A549 treated with DMSO at 1 μM for 4 hours (cell line): ENCODE results near the gene SIRT4. TPM values are rescaled to one million over a fixed set of nuclear protein-coding genes. Genes with fewer than 3 reads are reported as not detected.

Experiments
- total RNA-seq: library from RNA; stranded (reverse); fragments of 200-300 nt; extraction: Qiagen RNA extraction; gene quantifications from 5 replicates; pipeline ENCODE4 v1.2.3, GENCODE V29; 2022; ENCODE audit warnings: low read depth

Gene SIRT4
- 0.45 to 1.6 TPM (median 0.94 TPM) in 5 replicates for total RNA-seq

GRCh38 chr12:120301962-120302815, at the start of gene SIRT4:
Gene SIRT4, plus strand, starts transcription at chr12:120302321. Its CDS starts 1,241 bp downstream, at chr12:120303562.

GRCh38 chr12:120265473-120266179, 36.5 kb upstream of the SIRT4 start, which contains the start of gene PXN:
Gene PXN, minus strand, starts transcription at chr12:120265730. Its CDS starts 101 bp downstream, at chr12:120265629.

GRCh38 chr12:120292661-120293531, 9.2 kb upstream of the SIRT4 start, which contains the start of gene RNU4-1:
Gene RNU4-1, minus strand, starts transcription at chr12:120293237.

DNA sequence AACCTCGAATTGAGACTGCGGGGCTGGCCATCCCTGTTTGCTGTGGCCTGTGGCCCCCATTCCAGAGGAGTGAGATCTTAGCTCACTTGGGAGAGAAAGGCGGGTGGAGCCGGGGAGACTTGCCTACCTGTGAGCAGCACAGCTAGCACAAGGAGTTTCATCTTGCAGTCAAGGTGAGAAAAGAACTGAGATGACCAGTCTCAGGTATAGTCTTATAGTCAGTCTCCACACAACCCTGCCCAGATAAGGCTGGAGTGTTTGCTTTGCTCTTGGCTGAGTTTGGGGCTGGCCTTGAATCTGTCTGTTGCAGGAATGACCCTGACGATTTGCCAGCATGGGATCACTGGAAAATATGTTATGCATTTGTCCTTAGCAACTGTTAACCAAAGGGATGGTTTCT, 25.5 kb downstream of the SIRT4 start, which contains the start of gene PLA2G1B:
PLA2G1B (minus strand) TSS at position 187 of the 400 bp plus-strand sequence; CDS start at position 161, 26 bp downstream.

Other genes starting within 250 kb of the SIRT4 start
- 63.0 to 78.1 TPM (median 71.4 TPM) in 5 replicates for gene RAB35, start 185.6 kb upstream of the SIRT4 start, total RNA-seq
- gene GCN1, start 107.6 kb upstream of the SIRT4 start, total RNA-seq: 42.2 to 66.7 TPM (median 61.5 TPM) in 5 replicates
- gene RPLP0, start 101.2 kb upstream of the SIRT4 start, total RNA-seq: 3,409 to 3,570 TPM (median 3,451 TPM) in 5 replicates
- 168 to 182 TPM (median 178 TPM) in 5 replicates for gene PXN, start 36.6 kb upstream of the SIRT4 start, total RNA-seq
- 12.8 TPM in 1 of 5 replicates, not detected in the others for gene RNU4-2, start 10.4 kb upstream of the SIRT4 start, total RNA-seq
- gene RNU4-1, start 9.1 kb upstream of the SIRT4 start, total RNA-seq: not detected in 5 replicates
- gene PLA2G1B, start 25.5 kb downstream of the SIRT4 start, total RNA-seq: not detected in 5 replicates
- gene MSI1, start 66.8 kb downstream of the SIRT4 start, total RNA-seq: 0.92 to 1.7 TPM (median 1.3 TPM) in 5 replicates
- 780 to 819 TPM (median 788 TPM) in 5 replicates for gene COX6A1, start 135.8 kb downstream of the SIRT4 start, total RNA-seq
- gene TRIAP1, start 144.1 kb downstream of the SIRT4 start, total RNA-seq: 70.8 to 85.1 TPM (median 80.4 TPM) in 5 replicates
- 20.4 to 29.3 TPM (median 26.5 TPM) in 5 replicates for gene GATC, start 144.1 kb downstream of the SIRT4 start, total RNA-seq
- 174 to 227 TPM (median 219 TPM) in 5 replicates for gene SRSF9, start 167.4 kb downstream of the SIRT4 start, total RNA-seq
- 628 to 719 TPM (median 667 TPM) in 5 replicates for gene DYNLL1, start 193.8 kb downstream of the SIRT4 start, total RNA-seq
- gene COQ5, start 226.8 kb downstream of the SIRT4 start, total RNA-seq: 27.4 to 29.6 TPM (median 27.9 TPM) in 5 replicates
- gene RNF10, start 232.0 kb downstream of the SIRT4 start, total RNA-seq: 96.8 to 114 TPM (median 106 TPM) in 5 replicates